ENCODE data around the gene MSI2.

Gene MSI2

DNA sequence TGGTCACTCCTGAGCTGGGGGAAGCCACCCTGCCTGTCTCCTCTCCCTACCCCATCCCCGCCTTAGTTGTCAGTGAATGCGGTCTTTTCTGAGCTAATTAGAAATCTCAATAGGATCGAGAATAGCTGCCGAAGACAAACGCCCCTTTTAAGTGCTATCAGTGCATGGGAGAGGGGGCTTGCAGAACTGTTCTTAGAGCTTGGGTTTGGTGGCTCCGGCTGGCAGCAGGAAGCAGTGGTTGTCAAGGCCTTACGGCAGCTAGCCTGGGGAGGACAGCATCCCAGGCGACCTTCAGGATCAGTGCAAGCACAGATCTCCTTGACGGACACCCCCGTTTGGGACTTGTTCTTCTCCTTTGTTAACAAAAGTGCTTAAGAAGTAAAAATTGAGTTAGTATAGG lies 293.7 kb downstream of the MSI2 start:
- DNase-seq = no peak

DNA sequence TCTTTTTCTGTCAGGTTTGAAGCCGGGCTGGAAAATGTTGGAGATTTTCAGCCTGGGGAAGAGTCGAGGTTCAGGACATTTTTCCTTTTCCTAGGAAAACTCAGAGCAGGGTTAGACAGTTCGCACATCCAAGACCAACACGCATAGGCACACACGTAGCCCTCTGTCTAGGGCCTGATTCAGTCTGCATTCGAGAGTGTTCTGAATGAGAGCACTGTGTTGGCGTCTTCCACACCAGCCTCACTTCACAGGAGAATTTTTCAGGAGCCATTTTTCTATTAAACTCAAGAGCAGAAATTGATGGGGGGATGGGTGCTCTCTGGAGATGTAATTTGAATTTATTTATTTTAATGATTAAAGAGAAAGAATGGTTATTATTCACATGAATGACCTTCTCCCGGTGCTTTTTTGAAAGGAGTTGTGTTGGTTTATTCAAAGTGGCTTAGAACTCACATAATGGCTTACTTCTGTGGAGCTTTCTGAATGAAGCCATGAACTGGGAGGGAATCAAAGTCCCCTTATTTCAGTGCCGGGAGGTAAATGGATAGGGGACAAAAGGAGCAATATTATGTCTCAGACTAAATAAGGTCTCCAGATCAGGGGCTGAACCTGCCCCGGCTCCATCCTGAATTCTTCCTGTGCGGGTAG lies 294.5 kb downstream of the MSI2 start:
- DNase-seq = no peak

- DNase-seq = peak; percentile 76
Observed at GRCh38 chr17:57551321-57552079, 295.2 kb downstream of the MSI2 start.

DNA sequence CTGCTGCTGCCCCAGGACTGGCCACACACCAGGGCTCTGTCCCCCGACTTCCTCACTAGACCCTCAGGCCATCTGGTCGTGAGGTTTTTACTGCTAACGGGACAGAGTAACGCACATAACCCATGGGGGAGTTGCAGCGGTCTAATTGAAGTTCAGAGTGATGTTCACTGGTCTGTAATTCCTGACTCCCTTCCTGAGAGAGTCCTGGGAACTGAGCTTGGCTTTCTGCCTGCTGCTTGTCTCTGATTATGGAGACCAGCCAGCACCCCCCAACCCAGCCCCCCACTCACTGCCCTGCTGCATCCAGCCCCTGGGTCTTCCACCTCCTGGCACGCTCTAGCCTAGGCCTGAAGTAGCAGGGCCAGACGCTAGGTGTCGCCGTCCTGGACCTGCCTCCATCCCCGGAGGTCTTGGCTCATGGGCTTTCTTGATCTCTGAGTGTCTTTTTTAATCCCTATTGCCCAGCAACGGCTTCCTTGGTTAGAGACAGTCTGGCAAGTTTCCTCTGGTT lies 295.8 kb downstream of the MSI2 start:
- DNase-seq = no peak

- DNase-seq = no peak
Observed at GRCh38 chr17:57553526-57553925, 297.2 kb downstream of the MSI2 start.

DNA sequence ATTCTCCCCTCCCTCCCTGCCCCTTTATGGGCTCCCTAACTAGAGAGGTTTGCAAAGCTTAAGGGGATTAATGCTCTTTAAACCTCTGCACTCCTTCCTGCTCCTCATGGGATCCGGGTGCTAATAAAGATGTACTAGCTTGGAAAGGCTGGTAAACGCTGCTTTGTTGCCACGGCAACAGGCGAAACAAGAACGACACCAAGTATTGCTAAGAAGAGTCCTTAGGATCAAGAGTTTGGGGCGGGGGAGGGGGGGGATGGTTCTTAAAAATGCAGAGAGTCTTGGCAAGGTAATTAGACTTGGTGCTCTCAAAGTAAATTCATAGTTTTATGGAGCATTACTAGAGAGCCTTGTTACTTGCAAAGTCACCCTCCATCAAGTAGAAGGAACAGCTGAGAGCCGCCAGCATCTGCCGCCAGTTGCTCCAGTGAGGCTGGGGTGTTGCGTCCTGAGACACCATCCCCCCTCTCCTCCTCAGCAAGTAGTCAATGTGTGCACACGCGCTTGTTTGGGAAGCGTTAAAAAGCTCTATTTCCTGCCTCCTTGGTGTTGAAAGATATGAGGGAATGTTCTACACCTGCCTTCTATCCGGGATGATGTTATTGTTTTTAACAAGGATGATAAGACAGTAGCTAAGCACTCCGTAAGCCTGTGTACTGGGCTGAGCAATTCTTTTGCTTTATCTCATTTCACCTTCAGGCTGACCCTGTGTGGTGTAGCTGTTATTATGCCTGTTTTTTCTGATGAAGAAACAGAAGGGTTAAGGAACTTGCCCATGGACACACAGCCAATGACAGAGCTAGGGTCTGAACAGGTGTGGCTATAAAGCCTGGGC lies 297.9 kb downstream of the MSI2 start:
- DNase-seq = peak; percentile 42

GRCh38 chr17:57554826-57555635 lies 298.7 kb downstream of the MSI2 start:
- no peak for DNase-seq

- DNase-seq = no peak
Observed at GRCh38 chr17:57555636-57556175, 299.4 kb downstream of the MSI2 start.

GRCh38 chr17:57556320-57556719 lies 300.0 kb downstream of the MSI2 start:
- no peak for DNase-seq

DNA sequence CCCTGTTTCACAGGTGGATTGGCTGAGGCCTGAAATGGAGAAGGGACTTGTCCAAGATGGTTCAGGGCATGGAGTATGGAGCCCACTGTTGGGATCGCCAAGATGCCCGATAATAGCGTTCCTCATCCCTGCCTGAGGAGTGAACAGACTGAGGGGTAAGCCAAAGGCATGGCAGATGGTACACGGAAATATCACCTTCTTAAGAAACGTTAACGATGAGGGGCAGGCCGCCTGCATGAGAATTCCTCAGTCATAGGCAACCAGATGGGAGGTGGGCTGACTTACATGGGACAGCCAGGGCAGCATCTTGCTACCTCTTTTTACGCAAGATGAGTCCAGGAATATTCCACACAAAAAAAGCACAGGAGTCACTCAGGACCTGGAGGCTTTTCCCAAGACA lies 300.7 kb downstream of the MSI2 start:
- DNase-seq = no peak

DNA sequence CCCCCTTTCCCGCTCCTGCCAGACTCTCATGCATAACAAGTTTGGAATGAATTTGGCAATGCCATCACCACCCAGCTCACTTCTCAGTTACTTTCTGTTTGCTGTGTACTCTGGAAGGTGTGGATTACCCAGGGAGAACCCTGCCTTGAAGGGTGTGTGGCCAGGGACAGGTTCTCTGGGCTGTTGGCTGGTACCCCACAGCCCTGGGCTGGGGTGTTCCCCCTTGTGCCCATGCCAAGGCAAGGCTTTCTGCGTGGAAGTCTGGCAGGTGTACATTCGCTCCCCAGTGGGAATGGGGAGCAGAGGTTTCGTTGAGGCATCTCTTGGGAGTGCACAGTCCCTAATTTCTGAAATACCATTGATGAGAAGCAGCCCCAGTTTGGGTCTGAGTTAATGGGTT lies 301.1 kb downstream of the MSI2 start:
- DNase-seq = no peak

DNA sequence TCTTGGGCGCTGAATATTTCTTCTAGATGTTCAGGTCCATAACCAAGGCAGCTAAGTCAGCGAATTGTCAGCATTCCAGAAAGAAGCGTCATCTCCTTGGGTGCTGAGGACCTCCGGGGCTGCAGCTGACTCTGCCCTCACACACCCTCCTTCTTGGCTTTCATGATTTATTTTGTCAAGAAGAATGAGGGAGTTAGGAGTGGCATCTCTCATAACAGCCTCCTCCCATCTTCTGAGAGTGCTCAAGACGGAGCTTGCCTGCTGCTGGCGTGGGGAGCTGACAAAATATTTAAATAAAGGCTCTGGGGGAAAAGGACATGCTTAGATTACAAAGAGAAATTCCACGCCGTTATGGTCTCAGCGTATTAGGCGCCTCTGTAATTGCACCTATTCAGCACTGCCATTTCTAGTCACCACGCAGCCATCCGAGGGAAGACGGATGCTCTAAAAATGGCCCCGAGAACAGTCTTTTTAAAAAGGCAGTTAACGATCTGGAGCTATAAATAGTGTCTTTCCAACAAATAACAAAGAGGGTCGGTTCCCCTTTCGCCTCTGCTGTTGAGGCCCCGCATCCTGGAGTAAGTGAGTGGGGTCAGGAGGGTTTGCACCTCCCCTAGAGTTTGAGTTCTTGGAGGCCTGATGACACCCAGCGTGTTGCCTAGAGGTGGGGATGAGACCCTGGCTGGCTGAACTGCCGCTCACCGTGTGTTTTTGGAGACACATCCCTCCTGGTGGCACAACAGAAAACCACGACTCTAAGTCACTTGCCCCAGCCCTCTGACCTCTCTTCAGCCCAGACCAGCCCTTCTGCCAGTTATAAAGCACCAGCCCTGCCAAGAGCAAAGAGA lies 301.7 kb downstream of the MSI2 start:
- DNase-seq = no peak

- DNase-seq = no peak
Observed at GRCh38 chr17:57559226-57559625, 302.9 kb downstream of the MSI2 start.

- no peak for DNase-seq
Observed at GRCh38 chr17:57559634-57560318, 303.5 kb downstream of the MSI2 start.

GRCh38 chr17:57560319-57560705 lies 304.0 kb downstream of the MSI2 start:
- no peak for DNase-seq

DNA sequence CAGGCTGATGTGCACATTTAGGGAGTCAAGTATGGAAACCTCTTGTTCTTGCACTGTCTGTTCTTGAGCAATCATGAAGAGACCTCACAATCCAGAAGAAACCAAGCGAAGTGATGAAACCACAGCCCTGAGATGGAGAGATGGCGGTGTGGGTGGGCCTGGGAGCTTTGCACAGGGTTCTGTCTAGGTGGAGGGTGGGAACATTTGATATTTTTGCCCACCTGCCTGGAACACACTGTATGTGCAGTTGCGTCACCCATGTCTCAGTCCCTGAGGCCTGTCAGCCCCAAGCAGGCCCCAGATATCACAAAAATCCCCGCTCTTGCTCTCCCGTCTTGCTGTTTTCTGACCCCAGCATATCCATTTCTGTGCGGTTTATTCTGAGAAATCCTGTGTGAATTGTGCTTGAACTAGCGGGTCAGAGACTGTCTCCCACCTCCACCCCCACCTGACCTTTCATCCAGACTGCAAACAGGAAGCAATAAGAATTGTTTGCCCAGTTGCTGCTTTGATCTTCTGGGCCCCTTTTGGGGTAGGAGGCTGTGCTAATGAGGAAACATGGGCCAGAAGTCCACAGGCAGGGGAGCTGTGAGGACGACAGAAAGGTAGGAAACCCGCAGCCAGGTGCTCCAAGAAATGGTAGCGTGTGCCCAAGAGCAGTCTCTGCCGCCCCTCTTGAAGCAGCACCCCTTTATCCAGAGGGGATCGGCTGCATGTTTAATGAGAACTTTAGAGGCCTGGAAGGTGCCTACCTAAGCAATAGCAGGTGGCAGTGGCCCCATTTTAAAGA lies 304.9 kb downstream of the MSI2 start:
- DNase-seq = peak; percentile 45

GRCh38 chr17:57562184-57562698 lies 305.9 kb downstream of the MSI2 start:
- no peak for DNase-seq

DNA sequence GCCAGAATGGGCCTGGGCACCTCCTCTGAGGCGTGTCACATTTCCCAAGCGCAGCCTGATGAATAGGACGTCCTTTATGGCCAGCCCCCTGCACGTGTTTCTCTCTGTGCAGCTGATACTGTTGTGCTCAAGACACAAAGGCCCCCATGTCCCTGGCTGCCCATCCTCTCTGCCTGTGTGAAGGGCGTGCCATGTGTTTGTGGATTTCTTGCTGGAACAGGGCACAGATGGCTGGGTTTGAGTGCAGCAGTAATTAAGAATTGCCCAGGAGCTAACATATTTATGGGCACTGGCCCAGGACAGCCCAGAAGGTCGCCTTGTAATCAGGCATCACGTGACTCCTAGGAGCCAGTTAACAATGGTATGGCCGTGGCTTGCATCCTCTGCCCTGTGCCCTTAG lies 307.6 kb downstream of the MSI2 start:
- DNase-seq = no peak

DNA sequence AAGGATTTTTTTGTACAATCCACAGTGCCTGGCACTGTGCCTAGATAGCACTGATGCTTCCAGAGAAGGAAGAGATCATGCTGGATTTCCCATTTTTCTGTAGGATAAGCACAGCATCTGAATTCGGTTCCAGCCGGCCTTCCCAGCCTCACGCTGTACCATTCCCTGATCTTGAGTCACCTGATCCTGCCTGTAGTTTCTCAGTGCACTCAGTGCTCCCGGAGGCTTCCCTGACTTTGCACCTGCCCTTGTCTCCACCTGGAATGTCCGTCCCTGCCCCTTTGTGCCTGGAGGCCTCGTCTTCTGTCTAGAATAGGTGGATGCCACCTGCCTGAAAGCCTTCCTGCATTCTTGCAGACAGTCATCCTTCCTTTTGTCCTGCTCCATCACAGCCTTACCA lies 308.9 kb downstream of the MSI2 start:
- peak; percentile 74 for DNase-seq

GRCh38 chr17:57566721-57567120 lies 310.4 kb downstream of the MSI2 start:
- DNase-seq = no peak

Measured in NCI-H510A (cell line).